ENCODE measurements around the gene GUF1.

Gene GUF1

GRCh38 chr4:44638091-44638490 lies 40.1 kb upstream of the GUF1 start:
- Histone ChIP-seq H3K18ac (ENCODE audit: low read depth in 1 of 2, low read length in 2 of 2) (no peak overlapping the region), H3K9me3 (ENCODE audit: control insufficient read depth, low read length) (no peaks in the 10 kb centered on the region), H2BK15ac (ENCODE audit: low read depth, poor library complexity, severe bottlenecking) (no peak overlapping the region), H3K4me1 (ENCODE audit: control insufficient read depth, insufficient read depth, low read depth, low read length) (no peaks in the 10 kb centered on the region), H2AFZ (ENCODE audit: low read depth, low read length) (no peak overlapping the region), H2AK5ac (ENCODE audit: low read length, severe bottlenecking) (no peak overlapping the region), H3K4ac (ENCODE audit: low read depth in 1 of 2, low read length in 2 of 2) (no peak overlapping the region), H4K91ac (ENCODE audit: low read length) (no peak overlapping the region), H2BK120ac (ENCODE audit: low read depth, low read length) (no peak overlapping the region), H3K23ac (ENCODE audit: low read length in 2 of 2) (no peak overlapping the region), H3K36me3 (ENCODE audit: control insufficient read depth in 1 of 2, insufficient read depth in 2 of 2, low read depth in 1 of 2, low read length in 2 of 2) (no peaks in the 10 kb centered on the region), H2BK5ac (ENCODE audit: low read depth, low read length, poor library complexity, severe bottlenecking) (no peak overlapping the region), H3K79me1 (replicated peaks; ENCODE audit: low read length, poor library complexity, severe bottlenecking) (no peaks in the 10 kb centered on the region), H4K8ac (ENCODE audit: low read length) (no peak overlapping the region), H3K14ac (ENCODE audit: low read length in 2 of 2) (no peak overlapping the region), H3K27ac (ENCODE audit: low read length, poor library complexity, severe bottlenecking) (no peak overlapping the region), H3K4me3 (ENCODE audit: insufficient read depth in 1 of 2, low read depth in 1 of 2, low read length in 2 of 2) (no peak overlapping the region), H3K4me2 (ENCODE audit: low read length, poor library complexity, severe bottlenecking) (no peak overlapping the region), H3K27me3 (ENCODE audit: control insufficient read depth in 1 of 2, insufficient read depth in 1 of 2, low read length in 2 of 2) (no peaks in the 10 kb centered on the region), H3K9ac (ENCODE audit: low read length) (no peak overlapping the region), H2BK12ac (ENCODE audit: low read length in 2 of 2) (no peak overlapping the region)
- no peak for DNase-seq
- 87% methylated on average over 4 of the region's 4 CpGs for WGBS

GRCh38 chr4:44646151-44646550 lies 32.1 kb upstream of the GUF1 start:
- Histone ChIP-seq H3K14ac (ENCODE audit: low read length in 2 of 2) (no peak overlapping the region), H2BK15ac (ENCODE audit: low read depth, poor library complexity, severe bottlenecking) (no peak overlapping the region), H2AK5ac (ENCODE audit: low read length, severe bottlenecking) (no peak overlapping the region), H3K4me3 (ENCODE audit: insufficient read depth in 1 of 2, low read depth in 1 of 2, low read length in 2 of 2) (no peak overlapping the region), H2BK12ac (ENCODE audit: low read length in 2 of 2) (no peak overlapping the region), H3K27me3 (ENCODE audit: control insufficient read depth in 1 of 2, insufficient read depth in 1 of 2, low read length in 2 of 2) (no peaks in the 10 kb centered on the region), H3K23ac (ENCODE audit: low read length in 2 of 2) (no peak overlapping the region), H3K9me3 (ENCODE audit: control insufficient read depth, low read length) (peaks cover 8% of the 10 kb centered on the region), H3K27ac (ENCODE audit: low read length, poor library complexity, severe bottlenecking) (no peak overlapping the region), H3K9ac (ENCODE audit: low read length) (no peak overlapping the region), H2BK5ac (ENCODE audit: low read depth, low read length, poor library complexity, severe bottlenecking) (no peak overlapping the region), H2AFZ (ENCODE audit: low read depth, low read length) (no peak overlapping the region), H3K36me3 (ENCODE audit: control insufficient read depth in 1 of 2, insufficient read depth in 2 of 2, low read depth in 1 of 2, low read length in 2 of 2) (no peaks in the 10 kb centered on the region), H3K4ac (ENCODE audit: low read depth in 1 of 2, low read length in 2 of 2) (no peak overlapping the region), H4K91ac (ENCODE audit: low read length) (no peak overlapping the region), H4K8ac (ENCODE audit: low read length) (no peak overlapping the region), H2BK120ac (ENCODE audit: low read depth, low read length) (no peak overlapping the region), H3K18ac (ENCODE audit: low read depth in 1 of 2, low read length in 2 of 2) (no peak overlapping the region), H3K4me1 (ENCODE audit: control insufficient read depth, insufficient read depth, low read depth, low read length) (no peaks in the 10 kb centered on the region), H3K4me2 (ENCODE audit: low read length, poor library complexity, severe bottlenecking) (no peak overlapping the region), H3K79me1 (replicated peaks; ENCODE audit: low read length, poor library complexity, severe bottlenecking) (no peaks in the 10 kb centered on the region)
- DNase-seq: no peak
- WGBS: no CpG with 5 or more reads among the region's 1 CpG

- Histone ChIP-seq H3K9me3 (ENCODE audit: control insufficient read depth, low read length) (no peaks in the 10 kb centered on the region), H2BK5ac (ENCODE audit: low read depth, low read length, poor library complexity, severe bottlenecking) (no peak within 1 kb of the TSS), H3K4me3 (ENCODE audit: insufficient read depth in 1 of 2, low read depth in 1 of 2, low read length in 2 of 2) (no peak within 1 kb of the TSS), H3K23ac (ENCODE audit: low read length in 2 of 2) (no peak within 1 kb of the TSS), H2BK12ac (ENCODE audit: low read length in 2 of 2) (no peak within 1 kb of the TSS), H4K91ac (ENCODE audit: low read length) (no peak within 1 kb of the TSS), H2BK120ac (ENCODE audit: low read depth, low read length) (no peak within 1 kb of the TSS), H3K27ac (ENCODE audit: low read length, poor library complexity, severe bottlenecking) (no peak within 1 kb of the TSS), H3K36me3 (ENCODE audit: control insufficient read depth in 1 of 2, insufficient read depth in 2 of 2, low read depth in 1 of 2, low read length in 2 of 2) (no peaks in the 10 kb centered on the region), H2AFZ (ENCODE audit: low read depth, low read length) (no peak within 1 kb of the TSS), H3K4me1 (ENCODE audit: control insufficient read depth, insufficient read depth, low read depth, low read length) (no peaks in the 10 kb centered on the region), H2AK5ac (ENCODE audit: low read length, severe bottlenecking) (no peak within 1 kb of the TSS), H4K8ac (ENCODE audit: low read length) (no peak within 1 kb of the TSS), H2BK15ac (ENCODE audit: low read depth, poor library complexity, severe bottlenecking) (no peak within 1 kb of the TSS), H3K14ac (ENCODE audit: low read length in 2 of 2) (no peak within 1 kb of the TSS), H3K4me2 (ENCODE audit: low read length, poor library complexity, severe bottlenecking) (no peak within 1 kb of the TSS), H3K4ac (ENCODE audit: low read depth in 1 of 2, low read length in 2 of 2) (no peak within 1 kb of the TSS), H3K9ac (ENCODE audit: low read length) (no peak within 1 kb of the TSS), H3K27me3 (ENCODE audit: control insufficient read depth in 1 of 2, insufficient read depth in 1 of 2, low read length in 2 of 2) (no peaks in the 10 kb centered on the region), H3K18ac (ENCODE audit: low read depth in 1 of 2, low read length in 2 of 2) (no peak within 1 kb of the TSS), H3K79me1 (replicated peaks; ENCODE audit: low read length, poor library complexity, severe bottlenecking) (no peaks in the 10 kb centered on the region)
- DNase-seq: no peak
- WGBS: no CpG with 5 or more reads among the region's 1 CpG
Observed at GRCh38 chr4:44651425-44651824, 26.8 kb upstream of the GUF1 start, which contains the start of gene YIPF7. TSS of gene YIPF7 (minus strand) at chr4:44651625. CDS start at chr4:44650100, 1,525 bp downstream.

DNA sequence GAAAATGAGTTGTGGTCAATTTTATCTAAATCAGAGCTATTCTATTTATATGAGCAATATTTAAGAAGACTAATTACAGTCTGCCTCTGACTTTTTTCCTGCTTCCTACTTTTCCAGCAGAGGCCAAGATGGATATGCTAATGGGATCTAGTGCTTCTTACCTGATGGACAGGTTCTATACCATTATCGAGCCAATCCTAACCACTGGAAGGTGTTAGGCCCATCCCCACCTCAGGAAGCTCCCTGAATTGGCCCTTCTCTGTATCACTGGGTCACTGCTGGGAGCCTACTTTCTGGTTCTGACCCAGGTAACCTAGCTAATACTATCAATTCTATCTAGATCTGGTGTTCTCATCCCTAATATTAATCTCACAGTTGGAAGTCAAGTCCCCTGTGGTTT lies 26.2 kb upstream of the GUF1 start:
- no peak overlapping the region for H2BK5ac ChIP-seq (ENCODE audit: low read depth, low read length, poor library complexity, severe bottlenecking)
- no peak overlapping the region for H3K23ac ChIP-seq (ENCODE audit: low read length in 2 of 2)
- H2BK120ac ChIP-seq (ENCODE audit: low read depth, low read length): no peak overlapping the region
- H3K9ac ChIP-seq (ENCODE audit: low read length): no peak overlapping the region
- no peak overlapping the region for H2BK15ac ChIP-seq (ENCODE audit: low read depth, poor library complexity, severe bottlenecking)
- H2AFZ ChIP-seq (ENCODE audit: low read depth, low read length): no peak overlapping the region
- no peaks in the 10 kb centered on the region for H3K27me3 ChIP-seq (ENCODE audit: control insufficient read depth in 1 of 2, insufficient read depth in 1 of 2, low read length in 2 of 2)
- H3K27ac ChIP-seq (ENCODE audit: low read length, poor library complexity, severe bottlenecking): no peak overlapping the region
- H4K8ac ChIP-seq (ENCODE audit: low read length): no peak overlapping the region
- 47% methylated on average over 1 of the region's 1 CpG for WGBS
- H3K4me3 ChIP-seq (ENCODE audit: insufficient read depth in 1 of 2, low read depth in 1 of 2, low read length in 2 of 2): no peak overlapping the region
- no peak overlapping the region for H4K91ac ChIP-seq (ENCODE audit: low read length)
- no peak overlapping the region for H3K14ac ChIP-seq (ENCODE audit: low read length in 2 of 2)
- H2AK5ac ChIP-seq (ENCODE audit: low read length, severe bottlenecking): no peak overlapping the region
- H3K79me1 ChIP-seq (replicated peaks; ENCODE audit: low read length, poor library complexity, severe bottlenecking): no peaks in the 10 kb centered on the region
- no peak overlapping the region for H2BK12ac ChIP-seq (ENCODE audit: low read length in 2 of 2)
- H3K4me2 ChIP-seq (ENCODE audit: low read length, poor library complexity, severe bottlenecking): no peak overlapping the region
- no peak overlapping the region for H3K4ac ChIP-seq (ENCODE audit: low read depth in 1 of 2, low read length in 2 of 2)
- H3K18ac ChIP-seq (ENCODE audit: low read depth in 1 of 2, low read length in 2 of 2): no peak overlapping the region
- H3K4me1 ChIP-seq (ENCODE audit: control insufficient read depth, insufficient read depth, low read depth, low read length): no peaks in the 10 kb centered on the region
- no peaks in the 10 kb centered on the region for H3K36me3 ChIP-seq (ENCODE audit: control insufficient read depth in 1 of 2, insufficient read depth in 2 of 2, low read depth in 1 of 2, low read length in 2 of 2)
- no peak for DNase-seq
- no peaks in the 10 kb centered on the region for H3K9me3 ChIP-seq (ENCODE audit: control insufficient read depth, low read length)
